KOPT-K1 (cell line): ENCODE measurements around the gene C22orf23.
"Not testable (repeated sequence)": the region's sequence is repeated elsewhere in the genome, so short reads cannot be mapped to it uniquely, and the experiment has no call there.

Source experiments
- H3K27ac ChIP-seq: fragments of 200-600 bp; sonication (generic); 2 replicates; pipeline ENCODE4 v1.5.1; 2016; ENCODE audit warnings: antibody characterized with exemption, mild to moderate bottlenecking, low read depth, low read length; ENCODE audit not compliant: poor library complexity, severe bottlenecking
- H3K36me3 ChIP-seq: fragments of 200-600 bp; sonication (generic); 2 replicates; pipeline ENCODE4 v1.5.1; 2017; ENCODE audit warnings: antibody characterized with exemption, mild to moderate bottlenecking, low read length, moderate library complexity; ENCODE audit not compliant: insufficient read depth
- H3K9me3 ChIP-seq: fragments of 200-600 bp; sonication (generic); 2 replicates; pipeline ENCODE4 v1.5.1; 2017; ENCODE audit warnings: antibody characterized with exemption, low read length, mild to moderate bottlenecking; ENCODE audit not compliant: insufficient read depth, poor library complexity, severe bottlenecking

Gene C22orf23

GRCh38 chr22:37971475-37972434, 18.4 kb upstream of the C22orf23 start:
- Histone ChIP-seq H3K27ac (no peak overlapping the region), H3K9me3 (no peaks in the 10 kb centered on the region), H3K36me3 (peaks cover 46% of the 10 kb centered on the region)

- Histone ChIP-seq H3K9me3 (no peaks in the 10 kb centered on the region), H3K27ac (no peak overlapping the region), H3K36me3 (peaks cover 49% of the 10 kb centered on the region)
These were observed 17.5 kb upstream of the C22orf23 start for GRCh38 chr22:37970864-37971263.

GRCh38 chr22:37968452-37969251, 15.3 kb upstream of the C22orf23 start:
- Histone ChIP-seq H3K9me3 (no peaks in the 10 kb centered on the region), H3K36me3 (peaks cover 71% of the 10 kb centered on the region), H3K27ac (no peak overlapping the region)

- H3K36me3 ChIP-seq = peaks cover 75% of the 10 kb centered on the region
- H3K27ac ChIP-seq = no peak overlapping the region
- no peaks in the 10 kb centered on the region for H3K9me3 ChIP-seq
These were observed 14.4 kb upstream of the C22orf23 start for GRCh38 chr22:37967637-37968451.

GRCh38 chr22:37967147-37967546, 13.7 kb upstream of the C22orf23 start:
- Histone ChIP-seq H3K9me3 (no peaks in the 10 kb centered on the region), H3K36me3 (peaks cover 76% of the 10 kb centered on the region), H3K27ac (no peak overlapping the region)

GRCh38 chr22:37965940-37966664, 12.7 kb upstream of the C22orf23 start:
- no peak overlapping the region for H3K27ac ChIP-seq
- no peaks in the 10 kb centered on the region for H3K9me3 ChIP-seq
- H3K36me3 ChIP-seq = peaks cover 86% of the 10 kb centered on the region

GRCh38 chr22:37961062-37961461, 7.7 kb upstream of the C22orf23 start:
- H3K27ac ChIP-seq = no peak overlapping the region
- no peaks in the 10 kb centered on the region for H3K9me3 ChIP-seq
- peaks cover 95% of the 10 kb centered on the region for H3K36me3 ChIP-seq

- no peaks in the 10 kb centered on the region for H3K9me3 ChIP-seq
- H3K27ac ChIP-seq = no peak overlapping the region
- peaks cover 78% of the 10 kb centered on the region for H3K36me3 ChIP-seq
These were observed 5.9 kb upstream of the C22orf23 start for GRCh38 chr22:37959231-37959825.

- Histone ChIP-seq H3K36me3 (peaks cover 59% of the 10 kb centered on the region), H3K27ac (no peak overlapping the region), H3K9me3 (no peaks in the 10 kb centered on the region)
These were observed 3.8 kb upstream of the C22orf23 start for GRCh38 chr22:37957232-37957631.

- not testable (repeated sequence) for H3K27ac ChIP-seq, H3K9me3 ChIP-seq
- peaks cover 46% of the 10 kb centered on the region for H3K36me3 ChIP-seq
These were observed 2.5 kb upstream of the C22orf23 start for GRCh38 chr22:37955825-37956397.

- Histone ChIP-seq H3K9me3 (no peaks in the 10 kb centered on the region), H3K36me3 (peaks cover 34% of the 10 kb centered on the region), H3K27ac (peak overlapping the region; percentile 64)
These were observed 1.3 kb upstream of the C22orf23 start for GRCh38 chr22:37954686-37955085.

GRCh38 chr22:37953062-37953436, 352 bp downstream of the C22orf23 start:
- H3K36me3 ChIP-seq = peaks cover 17% of the 10 kb centered on the region
- peak overlapping the region; percentile 64 for H3K27ac ChIP-seq

GRCh38 chr22:37952629-37953028, 772 bp downstream of the C22orf23 start:
- not testable (repeated sequence) for H3K9me3 ChIP-seq, H3K27ac ChIP-seq
- H3K36me3 ChIP-seq = peaks cover 13% of the 10 kb centered on the region

More at GRCh38 chr22:37953062-37953436, 352 bp downstream of the C22orf23 start:
- no peaks in the 10 kb centered on the region for H3K9me3 ChIP-seq

GRCh38 chr22:37951305-37951704, 2.1 kb downstream of the C22orf23 start:
- no peaks in the 10 kb centered on the region for H3K9me3 ChIP-seq
- no peaks in the 10 kb centered on the region for H3K36me3 ChIP-seq
- no peak overlapping the region for H3K27ac ChIP-seq
